Brain pericyte (primary cell): ENCODE results near the gene PPP1R9A.

ENCODE experiments used
- DNase-seq: peaks from one replicate; pipeline ENCODE4 v3.0.0-alpha.2; 2012; ENCODE audit warnings: low read depth, low spot score

Gene PPP1R9A

DNA sequence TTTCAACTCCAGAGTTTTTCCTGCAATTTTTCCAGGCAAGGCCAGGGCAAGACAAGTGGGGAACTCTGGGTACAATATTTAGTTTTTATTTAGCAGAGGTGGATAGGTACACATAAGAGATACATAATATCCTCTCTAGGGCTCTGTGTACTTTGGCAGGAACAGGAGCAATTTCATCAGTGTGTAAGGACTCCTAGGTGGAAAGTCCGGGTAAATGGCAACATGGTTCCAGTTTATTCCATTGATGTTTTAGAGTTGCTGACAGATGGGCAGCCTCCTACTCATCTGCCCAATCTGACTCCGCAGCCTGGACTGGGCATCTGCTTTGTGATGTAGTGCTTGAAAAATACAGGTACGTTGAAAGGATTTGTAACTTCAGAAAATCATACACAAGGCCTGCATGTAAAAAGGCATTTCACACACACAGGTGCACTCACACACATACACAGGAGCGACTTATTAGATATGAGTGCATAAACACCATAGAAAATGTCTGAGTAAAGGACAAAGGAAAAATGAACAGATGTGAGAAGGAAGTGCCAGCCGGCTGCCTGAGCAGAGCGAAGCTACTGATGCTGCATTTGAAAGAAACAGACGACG is 411.2 kb downstream of the PPP1R9A start:
- no peak for DNase-seq

DNA sequence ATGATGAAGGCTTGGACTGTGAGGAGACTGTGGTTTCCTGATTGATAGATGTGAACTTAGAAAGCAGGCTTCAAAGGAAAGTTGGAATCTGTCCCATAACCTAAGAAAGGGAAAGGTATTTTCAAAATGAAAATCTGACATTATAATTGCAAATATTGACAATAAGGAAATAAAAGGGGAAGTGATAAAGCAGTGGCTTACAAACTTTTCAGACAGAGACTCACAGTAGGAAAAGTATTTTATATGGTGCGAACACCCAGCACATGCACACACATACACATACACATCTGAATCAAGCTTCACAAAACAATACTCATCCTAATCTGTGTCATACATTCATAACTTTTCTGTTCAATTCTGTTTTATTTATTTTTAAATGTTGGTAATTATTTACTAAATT is 412.2 kb downstream of the PPP1R9A start:
- no peak for DNase-seq

DNA sequence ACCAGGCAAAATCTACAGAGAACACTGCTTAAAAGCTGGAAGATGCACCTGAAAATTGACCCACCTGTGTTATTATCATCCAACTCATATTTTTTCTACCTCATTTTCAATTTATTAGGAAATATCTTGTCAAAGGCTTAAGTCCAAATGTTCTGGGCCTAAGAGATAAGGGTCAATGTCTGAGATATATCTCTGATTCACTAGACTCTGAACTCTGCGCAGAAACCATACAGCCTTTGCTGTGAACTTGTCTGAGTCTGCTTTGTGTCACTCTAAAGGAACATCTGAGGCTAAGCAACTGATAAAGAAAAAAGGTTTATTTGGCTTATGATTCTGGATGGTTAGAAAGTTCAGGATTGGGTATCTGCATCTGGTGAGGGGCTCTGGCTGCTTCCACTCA is 413.3 kb downstream of the PPP1R9A start:
- no peak for DNase-seq

DNA sequence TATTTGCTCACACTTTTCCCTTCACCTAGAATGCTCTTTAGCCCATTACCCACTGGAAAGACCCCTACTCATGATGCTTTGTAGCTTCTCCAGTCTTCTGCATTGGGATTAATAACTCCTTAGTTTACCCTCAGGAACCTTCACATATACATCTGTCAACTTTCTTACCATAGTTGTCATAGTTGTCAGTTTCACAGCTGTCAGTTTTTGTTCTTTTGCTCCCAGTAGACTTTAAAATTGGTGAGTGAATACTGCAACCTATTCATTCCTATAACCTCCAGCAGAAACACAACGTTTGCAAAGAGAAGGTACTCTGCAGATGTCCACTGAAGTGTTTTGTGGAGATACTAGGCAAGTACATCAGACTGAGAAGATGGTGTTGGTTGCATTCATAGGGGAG is 414.3 kb downstream of the PPP1R9A start:
- no peak for DNase-seq

DNA sequence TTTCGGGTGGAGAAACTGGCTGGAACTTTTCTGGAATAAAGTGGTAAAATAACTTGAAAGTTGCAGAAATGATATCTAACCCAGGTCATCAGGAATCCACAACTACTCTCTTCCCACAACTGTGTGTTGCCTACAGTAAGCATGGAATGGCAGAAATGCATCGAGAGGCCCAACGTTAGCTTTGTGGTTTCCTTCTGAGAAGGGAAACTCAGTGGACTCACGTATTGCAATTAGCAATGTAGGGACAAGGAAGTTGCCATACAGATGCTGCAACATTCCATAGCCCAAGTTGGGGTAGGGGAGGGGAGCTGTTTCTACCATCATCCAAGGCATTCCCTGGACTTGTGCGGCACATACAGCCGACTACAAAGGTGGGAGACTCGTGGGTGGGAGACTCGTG is 415.0 kb downstream of the PPP1R9A start:
- no peak for DNase-seq

DNA sequence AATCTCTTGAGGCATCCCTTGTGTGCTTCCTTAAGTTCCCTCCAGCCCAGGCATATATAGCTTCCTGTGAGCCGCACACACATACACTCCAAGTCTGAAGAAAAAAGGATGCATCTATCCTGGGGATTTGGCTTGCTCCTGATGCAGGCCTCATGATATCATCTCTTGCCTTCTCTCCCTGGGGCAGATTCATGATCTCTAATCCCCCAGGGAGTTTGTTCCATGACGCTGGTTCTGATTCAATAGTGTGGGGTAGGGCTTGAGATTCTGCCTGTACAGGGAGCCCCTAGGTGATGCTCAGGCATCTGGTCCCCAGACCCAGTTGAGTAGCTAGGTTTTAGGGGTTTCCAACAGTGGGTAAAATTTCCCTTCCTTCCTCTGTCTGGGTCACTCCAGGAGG is 415.5 kb downstream of the PPP1R9A start:
- no peak for DNase-seq

DNA sequence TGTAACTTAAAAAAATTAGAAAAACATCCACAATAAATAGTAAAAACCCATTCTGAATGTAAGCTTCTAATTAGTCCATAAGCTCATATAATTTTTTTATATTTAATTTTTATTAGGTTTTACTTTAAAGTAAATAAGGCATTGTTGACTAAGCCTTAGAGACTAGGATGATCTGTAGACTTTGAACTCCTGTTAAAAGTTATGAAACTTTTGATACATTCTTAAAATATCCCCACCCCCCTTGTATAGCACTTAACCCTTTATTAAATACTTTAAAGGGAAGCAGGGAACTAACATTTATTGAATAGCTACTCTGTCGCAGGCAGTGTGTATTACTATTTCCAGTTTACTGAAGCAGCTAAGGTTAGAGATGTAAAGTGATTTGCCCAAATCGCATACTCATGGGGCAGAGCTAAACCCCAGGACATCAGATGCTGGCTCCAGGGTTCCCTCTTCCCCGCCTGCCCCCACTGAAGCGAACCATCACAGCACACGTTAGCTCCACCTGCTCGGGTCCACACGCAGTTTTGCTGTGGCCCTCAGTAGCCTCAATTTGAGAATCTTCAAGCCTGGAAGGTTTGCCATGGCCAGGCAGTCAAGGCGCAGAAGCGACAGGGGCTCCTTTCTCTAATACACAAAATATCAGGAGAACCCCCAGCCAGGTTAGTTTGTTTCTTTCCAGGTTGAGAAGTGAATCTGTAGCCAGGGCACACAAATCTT is 416.2 kb downstream of the PPP1R9A start:
- no peak for DNase-seq

DNA sequence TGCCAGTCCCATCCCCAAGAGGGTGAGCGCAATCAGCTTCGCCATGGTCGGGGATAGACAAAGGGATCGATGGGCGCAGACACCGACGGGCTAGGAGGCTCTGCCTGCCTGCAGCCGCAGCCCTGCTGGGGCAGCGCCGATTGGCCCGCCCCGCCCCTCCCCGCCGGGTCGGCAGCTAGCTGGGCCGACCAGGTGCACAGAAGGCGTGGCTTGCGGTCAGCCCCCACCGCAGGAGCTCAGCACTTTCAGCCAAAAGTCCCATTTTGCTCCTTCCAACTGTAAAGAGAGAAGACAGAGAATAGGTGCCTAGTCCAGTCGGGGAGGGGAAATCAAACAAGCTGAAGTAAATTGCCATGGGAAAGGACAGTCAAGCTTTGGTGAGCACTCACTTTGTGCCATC is 417.0 kb downstream of the PPP1R9A start, which contains the start of gene PON1:
Gene PON1, minus strand, starts transcription at position 102 of the 400 bp plus-strand sequence. Its CDS starts 57 bp downstream, at position 45.
- DNase-seq = no peak

DNA sequence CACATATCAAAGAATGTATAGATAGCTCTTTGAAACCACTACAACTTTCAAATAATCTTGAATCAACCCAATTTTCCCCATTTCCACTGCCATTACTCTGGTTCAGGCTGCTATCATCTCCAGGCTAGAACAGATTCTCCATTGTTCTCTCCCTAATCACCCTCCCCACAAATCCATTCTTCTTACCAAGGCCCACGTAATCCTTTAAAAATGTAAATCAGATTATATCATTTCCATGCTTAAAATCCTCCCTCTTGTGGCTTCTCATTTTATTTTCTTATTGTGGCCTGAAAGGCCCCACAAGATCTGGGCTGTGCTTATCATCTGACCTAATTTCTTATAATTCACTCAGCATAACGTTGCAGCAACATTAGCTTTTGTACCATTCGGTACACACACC is 420.0 kb downstream of the PPP1R9A start:
- DNase-seq = no peak

DNA sequence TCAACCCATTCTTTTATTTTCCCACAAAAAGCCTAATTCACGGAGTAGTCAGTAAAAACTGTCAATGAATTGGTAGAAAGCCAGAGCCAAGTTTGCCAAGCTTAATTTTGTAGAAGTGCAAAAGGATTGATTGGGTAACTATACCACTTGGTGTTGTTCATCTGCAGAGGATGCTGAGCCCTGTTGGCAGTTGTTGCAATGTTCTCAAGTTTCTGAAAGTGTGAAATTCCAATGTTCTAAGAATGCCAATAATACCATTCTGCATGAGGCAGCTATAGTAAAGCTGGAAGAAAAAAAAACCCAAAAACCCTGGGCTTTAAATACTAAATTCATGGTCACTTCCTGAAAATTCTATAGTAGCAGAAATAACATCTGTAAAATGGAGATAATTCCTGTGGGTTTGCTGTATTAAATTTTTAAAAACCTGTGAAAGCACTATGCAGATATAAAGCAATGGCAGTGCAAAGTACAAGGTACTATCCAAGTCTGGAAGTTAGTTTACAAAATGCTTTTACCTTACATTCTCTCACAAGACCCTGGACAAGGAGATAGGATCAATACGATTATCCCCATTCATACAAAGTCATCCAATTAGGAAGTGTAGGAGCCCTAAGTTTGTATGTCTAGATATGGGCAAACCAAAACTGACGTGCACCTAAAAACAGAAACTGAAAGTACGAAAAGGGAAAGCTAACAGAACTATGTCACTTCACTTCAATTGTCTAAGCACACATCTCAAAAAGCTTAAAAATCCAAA is 423.0 kb downstream of the PPP1R9A start:
- DNase-seq = no peak

DNA sequence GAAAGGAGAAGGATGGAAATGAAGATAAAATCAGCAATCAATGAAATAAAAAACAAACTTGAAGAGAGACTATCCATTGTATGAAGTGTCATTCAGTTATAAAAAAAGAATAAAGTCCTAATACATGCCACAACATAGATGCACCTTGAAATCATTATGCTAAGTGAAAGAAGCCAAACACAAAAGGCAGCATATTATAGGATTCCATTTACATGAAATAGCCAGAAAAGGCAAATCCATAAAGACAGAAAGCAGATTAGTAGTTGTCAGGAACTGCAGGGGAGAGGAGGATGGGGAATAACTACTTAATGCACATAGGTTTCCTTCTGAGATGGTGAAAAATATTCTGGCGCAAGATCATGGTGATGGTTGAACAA is 423.6 kb downstream of the PPP1R9A start:
- no peak for DNase-seq

DNA sequence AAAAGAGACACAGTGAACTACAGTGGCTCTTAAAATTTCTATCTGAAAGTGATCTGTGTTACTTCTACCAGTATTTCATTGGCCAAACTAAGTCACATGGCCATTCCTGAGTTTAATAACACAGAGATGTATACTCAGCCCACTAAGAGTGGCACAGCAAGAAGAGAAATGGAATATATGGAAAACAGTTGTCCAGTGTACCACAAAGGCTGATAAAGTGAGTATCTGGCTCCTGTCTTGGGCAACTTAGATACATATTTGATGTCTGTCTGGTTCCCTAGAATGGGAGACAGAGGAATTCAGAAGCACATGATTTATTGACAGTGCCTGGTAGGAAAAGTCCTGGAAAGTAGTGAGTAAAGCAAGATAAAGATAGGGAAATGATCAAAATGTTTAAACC is 427.1 kb downstream of the PPP1R9A start:
- DNase-seq = no peak

DNA sequence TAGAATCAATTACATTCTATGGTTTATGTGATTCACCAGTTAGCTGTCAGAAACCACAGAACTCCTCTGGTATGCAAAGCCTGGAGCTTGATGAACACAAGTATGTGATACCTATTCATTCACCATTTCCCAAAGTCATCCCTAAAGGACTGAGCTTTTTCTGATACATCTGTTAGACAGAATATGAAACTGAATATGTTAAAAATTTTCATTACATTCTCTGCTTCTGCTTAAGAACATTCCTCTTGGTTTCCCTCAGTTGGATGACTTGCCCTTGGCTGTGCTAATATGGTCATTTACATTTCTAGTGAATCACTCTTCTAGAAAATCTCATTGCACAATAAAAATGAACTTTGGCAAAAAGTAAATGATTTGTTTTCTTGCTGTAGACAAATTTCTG is 427.7 kb downstream of the PPP1R9A start:
- no peak for DNase-seq

DNA sequence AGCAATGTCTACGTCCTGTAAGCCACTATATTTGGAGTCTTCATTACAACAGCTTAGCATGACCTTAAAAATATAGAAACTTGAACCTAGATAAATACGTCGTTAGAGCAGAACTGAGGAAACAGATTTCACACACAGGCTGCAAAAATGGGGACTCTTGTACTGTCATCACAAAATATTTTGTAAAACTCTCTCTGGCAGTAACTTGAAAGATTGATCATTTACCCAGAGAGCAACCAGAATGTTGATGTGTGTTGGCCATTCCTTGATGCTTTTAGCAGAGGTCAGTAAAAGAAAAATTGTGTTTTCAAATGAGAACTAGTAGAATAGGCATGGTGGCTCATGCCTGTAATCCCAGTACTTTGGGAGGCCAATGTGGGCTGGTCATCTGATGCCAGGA is 431.4 kb downstream of the PPP1R9A start:
- no peak for DNase-seq

DNA sequence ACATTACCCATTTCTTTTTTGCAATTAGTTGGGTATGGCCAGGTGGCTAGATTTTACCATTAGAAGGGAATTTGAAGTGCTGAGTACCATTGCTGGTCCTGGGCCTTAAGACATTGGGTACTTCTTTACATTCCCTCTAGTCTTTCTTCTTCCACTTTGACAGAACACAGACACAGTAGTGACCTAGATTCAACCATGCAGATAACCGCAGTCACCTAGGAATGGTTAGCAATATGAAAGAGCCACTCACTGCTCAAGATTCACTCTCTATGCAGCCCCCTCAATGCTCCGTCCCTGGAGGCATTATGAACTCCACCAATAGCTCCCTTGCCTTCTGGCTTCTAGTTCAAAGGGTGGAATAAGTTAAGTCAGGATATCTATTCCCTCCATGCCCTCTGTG is 433.1 kb downstream of the PPP1R9A start:
- DNase-seq = no peak

DNA sequence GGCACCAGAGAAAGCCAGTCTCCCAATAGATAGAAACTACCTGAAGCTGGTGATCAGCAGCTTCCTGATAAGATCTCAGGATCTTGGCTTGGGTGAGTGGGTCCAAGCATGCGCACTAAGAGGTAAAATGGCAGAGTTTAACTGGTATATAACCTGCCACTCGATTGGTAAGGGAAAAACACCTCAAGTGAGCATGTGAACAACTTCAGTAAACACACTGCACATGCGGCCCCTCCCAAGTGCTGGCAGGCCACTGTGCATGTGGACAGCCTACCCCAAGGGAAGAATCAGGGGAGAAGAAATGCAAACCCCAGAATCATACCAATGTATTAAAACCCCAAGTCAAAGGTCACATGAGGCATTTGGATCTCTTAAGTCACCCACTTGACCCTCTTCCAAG is 434.6 kb downstream of the PPP1R9A start:
- no peak for DNase-seq

DNA sequence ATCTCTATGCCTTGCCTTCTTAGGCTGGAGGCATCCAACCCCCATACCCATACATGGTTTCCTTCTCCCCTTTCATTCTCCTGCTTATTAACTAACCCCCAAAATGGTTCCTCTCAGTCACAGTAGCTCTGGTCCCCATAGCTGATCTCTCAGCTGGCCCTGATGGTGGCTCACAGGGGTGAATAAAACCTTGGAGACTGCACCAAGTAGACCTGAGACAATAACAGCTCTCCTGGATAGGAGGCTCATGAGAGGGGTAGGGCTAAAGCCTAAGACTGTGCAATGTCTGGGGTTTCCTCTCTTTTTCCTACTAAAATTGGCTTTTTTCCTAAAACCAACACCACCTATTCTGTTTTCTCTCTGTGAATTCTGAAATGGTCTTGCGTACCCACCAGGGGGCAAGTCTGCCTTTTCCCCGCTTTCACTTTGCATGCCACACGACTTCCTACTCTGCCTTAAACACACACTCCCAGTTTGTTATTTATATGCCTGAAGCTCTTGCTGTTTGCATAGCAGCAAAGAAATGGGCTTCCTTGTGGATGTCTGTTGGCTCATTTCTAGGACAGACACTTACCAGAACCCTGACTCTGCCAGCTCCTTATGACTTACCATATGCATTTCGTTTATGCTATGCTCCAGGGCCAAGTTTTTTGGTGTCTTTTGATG is 435.4 kb downstream of the PPP1R9A start:
- DNase-seq = no peak
